Activated gamma-delta T cell treated with Interleukin-2 at 50 U/mL for 16 hours (primary cell): Measurements from ENCODE around the gene KY.

Source experiments
- DNase-seq: peaks from one replicate; pipeline ENCODE4 v3.0.0-alpha.2; 2020

Gene KY

DNA sequence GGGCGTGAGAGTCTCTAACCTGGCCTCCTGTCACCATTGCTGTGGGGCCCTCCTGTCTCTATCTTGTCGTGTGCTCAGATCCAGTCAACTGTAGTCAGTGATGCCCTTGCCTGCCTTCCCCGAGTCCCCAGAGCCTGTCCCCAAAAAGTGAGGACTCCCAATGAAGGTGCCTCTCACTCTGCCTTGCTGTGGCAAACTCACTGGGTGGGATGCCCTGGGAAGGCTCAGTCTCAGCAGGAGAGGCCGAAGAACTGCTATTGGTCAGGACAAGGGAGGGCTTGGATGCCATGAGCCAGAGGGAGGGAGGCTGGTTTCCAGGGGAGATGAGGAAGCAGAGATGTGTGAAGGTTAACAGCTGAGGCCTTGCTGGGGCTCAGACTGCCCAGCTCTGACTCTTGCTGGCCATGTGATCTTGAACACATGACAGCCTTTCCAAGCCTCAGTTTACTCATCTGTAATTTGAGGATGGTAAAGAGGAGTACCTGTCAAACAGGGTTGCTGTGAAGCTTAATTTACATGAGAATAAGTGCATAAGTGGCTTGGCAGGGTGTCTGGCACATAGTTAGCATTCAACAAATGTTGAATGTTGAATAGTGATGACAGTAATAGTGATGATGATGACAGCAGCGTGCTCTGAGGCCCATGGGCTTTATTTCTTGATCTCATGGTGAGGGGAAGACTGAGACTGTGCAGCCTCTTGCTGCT, 8.2 kb downstream of the KY start:
- no peak for DNase-seq

DNA sequence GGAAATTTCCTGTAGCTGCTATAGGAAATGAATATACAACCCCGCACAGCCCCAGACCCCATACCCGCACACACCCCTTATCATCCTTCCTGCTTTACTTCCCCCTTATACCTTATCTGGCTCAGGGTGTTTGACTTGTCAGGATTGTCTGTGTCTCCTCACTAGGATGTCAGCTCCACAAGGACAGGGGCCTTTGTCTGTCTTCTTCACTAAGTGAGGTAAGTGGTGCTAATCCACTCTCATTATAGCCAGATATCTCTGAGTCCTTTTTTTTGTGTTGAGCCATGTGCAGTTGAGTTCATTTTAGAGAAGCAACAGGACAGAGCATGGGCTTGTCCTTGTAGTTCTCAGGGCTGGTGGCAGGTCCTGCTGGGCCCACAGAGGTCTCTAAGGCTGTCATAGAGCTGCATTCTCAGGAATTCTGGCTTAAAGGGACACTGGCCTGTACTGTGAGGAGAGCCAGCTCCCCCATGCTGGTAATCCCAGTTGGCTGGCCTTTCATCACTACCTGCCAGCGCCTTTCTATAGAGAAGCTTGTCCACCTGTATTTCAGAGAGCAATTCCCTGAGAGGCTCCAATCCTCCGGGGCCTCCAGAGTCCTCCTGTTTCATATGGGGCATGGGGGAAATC, 9.0 kb downstream of the KY start:
- DNase-seq = no peak

DNA sequence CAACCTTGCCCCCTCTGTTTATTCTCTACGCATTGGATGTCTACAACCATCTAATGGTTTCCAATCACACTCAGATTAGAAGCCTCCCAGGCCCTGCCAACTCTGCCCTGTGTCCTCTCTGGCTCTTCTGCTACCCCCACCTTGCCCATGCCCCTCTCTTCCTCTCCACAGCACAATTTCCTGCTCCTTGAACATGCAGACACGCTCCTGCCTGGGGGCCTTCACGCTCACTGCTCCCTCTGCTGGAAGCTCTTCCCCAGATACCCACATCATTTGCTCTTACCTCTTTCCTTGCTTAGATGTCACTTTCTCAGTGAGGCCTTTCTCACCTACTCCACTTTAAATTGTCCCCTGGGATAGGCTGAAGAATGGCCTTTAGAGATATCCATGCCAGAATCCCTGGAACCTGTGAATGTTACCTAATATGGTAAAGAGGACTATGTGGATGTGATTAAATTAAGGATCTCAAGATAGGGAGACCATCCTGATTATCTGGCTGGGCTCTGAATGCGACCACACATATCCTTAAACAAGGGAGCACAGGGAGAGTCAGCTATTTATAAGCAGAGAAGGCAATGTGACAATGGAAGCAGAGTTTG, 9.9 kb downstream of the KY start:
- no peak for DNase-seq

DNA sequence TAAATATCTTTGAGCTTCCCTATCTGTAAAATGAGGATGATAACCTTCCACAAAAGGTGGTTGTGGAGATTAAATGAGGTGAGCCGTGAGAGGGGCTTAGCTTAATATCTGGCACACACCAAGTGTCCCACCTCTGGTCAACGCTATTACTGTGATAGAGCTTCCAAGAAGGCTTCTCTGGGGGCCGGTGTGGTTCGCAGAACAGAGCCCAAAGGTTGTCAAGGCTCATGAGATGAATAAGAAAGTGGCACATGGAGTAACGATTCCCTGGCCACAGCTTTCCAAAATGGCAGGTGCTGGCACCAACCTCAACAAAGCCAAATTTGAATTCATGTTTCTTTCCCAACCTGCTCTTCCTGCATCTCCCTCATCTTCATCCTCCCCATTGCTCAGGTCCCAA, 10.4 kb downstream of the KY start:
- no peak for DNase-seq

DNA sequence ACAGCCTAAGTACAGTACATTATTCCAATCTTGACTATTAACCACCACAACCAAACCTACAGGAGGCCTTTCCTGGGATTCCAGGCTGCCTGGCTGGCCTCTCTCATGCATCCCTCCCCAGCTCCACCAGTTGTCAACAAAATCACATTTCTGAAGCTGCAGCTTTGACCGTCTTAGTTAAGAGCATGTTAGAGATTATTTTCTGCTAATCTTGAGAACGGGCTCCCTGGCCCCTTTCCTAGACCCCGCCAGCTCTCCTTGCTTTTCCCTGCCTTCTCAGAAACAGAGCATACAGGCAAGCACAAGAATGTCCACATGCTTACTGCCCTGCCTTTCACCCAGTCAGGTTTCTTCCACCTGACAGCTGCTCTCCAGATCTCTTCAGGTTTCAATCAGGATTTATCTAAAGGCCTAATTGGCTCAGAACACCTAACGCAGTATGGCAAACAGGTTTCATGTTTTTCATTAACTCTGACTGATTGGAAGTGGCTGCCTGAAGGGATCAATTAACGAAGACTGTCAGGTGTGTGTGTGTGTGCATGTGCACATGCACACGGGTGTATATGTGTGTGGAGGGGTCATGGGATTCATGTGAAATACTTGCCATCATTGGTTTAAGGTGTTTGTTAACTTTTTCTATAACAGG, 12.3 kb downstream of the KY start:
- no peak for DNase-seq

DNA sequence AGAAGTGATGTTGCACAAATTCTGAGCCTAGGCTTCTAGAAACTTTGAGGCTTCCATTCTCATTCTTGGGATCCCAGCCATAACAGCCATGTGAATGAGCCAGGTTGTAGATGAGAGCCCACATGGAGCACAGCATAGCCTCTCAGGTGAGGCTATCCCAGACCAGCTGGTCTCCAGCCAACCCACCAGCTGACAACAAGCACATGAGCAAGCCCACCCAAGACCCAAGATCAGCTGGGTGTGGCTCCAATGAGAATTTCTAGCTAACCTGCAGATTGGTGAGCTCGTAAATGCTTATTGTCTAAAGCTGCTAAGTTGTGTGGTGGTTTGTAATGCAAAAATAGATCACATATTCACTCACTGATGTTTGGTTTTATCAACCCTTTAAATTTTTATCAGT, 14.4 kb downstream of the KY start:
- DNase-seq = no peak

DNA sequence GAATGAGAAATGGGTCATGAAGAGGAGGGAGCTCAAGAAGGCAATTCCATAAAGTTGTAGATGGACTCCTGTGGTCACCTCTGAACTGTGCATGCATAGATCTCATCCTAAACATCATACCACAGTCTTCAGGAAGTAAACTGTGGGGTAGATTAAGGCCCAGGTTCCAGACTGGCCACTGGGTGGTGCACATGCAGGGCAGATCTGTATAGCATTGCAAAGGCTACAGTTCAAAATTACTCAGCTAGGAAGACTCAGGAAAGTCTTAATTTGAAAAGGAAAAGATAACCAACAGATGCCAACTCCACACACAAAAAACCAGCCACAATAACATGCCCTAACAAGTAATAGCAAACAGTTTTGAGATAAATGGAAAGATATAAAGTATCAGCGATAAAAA, 20.3 kb downstream of the KY start:
- no peak for DNase-seq

DNA sequence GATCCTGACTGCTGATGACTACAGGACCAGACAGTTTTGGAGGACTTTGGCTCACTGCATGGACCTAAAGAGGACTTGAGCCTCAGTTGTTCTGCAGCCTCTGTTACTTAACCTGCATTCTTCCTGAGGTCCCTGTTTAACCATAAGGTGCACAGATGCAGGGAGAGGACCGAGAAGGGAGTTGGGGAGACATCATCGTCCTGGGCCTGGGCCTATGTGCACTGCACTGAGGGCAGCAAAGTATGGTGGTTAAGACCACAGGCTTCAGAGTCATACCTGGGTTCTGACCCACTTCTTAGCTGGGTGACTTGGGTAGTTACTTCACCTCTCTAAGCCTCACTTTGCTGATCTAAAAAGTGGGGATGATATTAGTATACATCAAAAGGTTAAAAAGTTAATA, 21.9 kb downstream of the KY start:
- no peak for DNase-seq

DNA sequence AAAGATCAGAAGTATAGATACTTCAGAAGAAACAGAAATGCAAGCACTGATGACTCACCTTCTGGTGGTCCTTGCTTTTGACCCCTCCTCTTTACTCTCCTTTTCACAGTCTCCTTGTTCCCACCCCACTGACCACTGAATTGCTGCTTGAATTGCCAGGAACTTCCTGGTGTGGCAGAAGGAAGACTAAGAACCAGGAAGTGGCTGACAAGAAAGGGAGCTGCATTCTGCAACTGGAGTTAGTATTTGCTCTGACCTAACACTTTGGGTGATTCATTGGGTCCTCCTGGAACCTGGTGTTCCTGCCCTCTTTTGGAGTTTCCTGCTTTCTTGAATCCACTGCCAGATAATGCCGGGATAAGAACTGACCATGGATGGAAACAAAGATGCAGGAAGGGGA, 23.0 kb downstream of the KY start:
- no peak for DNase-seq

DNA sequence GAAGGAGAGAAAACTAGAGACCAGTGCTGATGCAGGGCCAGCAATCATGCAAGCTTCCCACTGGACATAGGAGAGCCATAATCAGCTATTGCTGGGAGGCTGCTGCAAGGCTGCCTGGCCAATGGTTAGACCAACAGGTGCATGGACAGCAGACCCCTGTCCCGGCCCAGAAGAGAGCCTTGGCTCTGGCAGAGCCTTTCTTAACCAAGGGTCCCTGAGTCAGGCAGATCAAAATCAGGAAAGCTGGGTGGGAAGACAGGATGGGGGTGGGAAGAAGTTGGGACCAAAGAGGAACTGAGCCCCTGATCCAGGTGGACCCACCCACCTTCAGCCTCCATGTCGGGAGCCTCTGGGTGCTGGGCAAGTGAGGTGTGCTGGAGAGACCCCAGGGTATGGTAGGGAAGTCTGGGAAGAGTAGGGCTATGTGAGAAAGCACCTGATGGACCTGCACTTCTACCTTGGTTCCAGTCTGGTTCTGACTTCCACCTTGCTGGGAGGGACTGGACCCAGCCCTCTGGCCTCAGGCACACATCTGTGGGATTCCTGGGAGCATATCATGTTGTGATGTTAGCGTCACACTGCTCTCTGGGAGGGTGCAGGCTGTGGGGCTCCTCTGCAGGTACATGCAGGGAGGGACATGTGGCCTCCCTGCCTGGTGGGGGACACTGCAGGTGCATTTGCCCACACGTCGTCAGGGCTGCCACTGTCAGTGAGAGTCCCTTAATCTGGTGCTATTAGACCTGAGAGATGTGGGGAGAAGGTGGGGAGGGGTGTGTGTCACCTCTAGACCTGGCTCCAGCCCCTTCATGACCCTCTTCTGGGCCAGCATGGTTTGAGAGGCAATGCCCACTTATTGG, 24.7 kb downstream of the KY start:
- no peak for DNase-seq

DNA sequence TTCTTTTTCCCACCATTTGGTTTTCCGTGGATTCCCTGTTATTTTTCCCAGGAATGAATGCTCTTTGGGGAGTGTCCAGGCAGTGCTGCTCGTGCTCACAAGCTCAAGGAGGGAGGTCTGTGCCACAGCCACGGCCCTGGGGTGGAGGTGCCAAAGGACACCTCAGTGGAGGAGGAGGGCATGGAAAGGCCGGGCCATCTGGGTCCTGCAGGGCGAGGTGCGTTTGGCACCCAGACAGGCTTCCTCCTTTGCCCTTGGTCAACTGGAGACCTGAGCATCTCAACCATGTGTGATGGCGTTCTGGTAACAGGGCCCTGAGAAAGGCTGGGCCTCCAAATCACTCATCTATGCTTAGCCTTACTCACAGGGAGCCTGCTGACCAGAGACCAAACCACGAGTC, 25.4 kb downstream of the KY start:
- no peak for DNase-seq

DNA sequence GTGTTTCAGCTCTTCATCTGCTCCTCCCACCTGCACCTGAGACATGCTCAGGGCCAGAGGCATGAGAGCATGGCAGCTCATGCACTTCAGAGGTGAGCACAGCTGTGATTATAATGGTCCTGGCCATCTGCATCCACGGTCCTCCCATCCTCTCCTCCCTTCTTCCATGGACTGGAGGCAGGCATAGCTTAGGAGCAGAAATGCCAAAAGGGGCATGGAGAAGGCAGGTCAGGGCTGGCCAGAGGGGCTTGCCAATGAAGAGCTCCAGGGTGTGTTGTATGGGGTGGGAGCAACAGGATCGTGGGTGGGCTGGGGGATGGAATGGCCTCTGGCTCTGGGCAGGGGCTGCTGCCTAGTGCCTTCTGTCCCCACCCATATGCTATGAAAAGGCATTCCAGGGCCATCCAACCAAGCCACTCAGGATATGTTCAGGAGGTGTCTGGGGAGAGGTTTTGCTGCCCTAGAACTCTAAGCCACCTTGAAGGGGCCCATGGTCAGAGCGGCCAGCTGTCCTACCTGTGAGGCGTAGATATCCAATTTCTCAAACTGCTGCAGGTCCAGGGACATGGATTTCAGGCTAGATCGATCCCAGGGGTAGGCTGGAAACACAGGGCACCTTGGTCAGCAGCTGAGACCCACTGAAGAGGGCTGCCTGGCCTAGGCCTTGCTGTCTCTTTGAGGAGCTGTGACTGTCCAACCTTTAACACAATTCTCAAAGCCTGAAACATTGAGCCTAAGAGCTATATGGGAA, 26.1 kb downstream of the KY start:
- DNase-seq = no peak

DNA sequence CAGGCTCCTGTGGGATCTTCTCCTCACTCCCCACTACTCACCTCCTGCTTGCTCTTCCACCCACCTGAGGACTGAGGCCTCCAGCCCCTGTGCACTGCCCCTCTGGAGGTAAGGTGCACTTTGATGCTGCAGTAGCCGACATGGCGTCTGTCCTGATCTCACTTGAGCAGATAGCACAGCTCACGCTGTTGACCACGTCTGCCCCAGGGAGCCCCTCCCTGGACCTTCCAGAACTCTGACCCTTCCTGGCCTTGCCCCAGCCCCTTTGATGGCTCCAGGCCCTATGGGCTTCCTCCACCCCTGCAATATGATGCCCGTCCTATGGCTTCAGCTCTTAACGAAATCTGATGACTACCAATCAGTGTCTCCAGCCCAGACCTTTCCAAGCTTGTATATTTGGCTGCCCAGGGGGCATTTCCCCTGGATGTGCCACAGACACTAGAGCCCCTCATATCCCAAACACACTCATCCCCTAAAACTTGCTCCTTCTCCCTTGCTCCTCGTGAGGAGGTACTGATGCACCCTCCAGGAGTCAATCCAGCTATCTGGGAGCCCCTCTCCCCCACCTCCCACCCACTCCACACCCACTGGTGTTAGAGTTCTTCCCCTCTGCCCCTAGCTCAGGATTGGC, 27.1 kb downstream of the KY start:
- DNase-seq = no peak

DNA sequence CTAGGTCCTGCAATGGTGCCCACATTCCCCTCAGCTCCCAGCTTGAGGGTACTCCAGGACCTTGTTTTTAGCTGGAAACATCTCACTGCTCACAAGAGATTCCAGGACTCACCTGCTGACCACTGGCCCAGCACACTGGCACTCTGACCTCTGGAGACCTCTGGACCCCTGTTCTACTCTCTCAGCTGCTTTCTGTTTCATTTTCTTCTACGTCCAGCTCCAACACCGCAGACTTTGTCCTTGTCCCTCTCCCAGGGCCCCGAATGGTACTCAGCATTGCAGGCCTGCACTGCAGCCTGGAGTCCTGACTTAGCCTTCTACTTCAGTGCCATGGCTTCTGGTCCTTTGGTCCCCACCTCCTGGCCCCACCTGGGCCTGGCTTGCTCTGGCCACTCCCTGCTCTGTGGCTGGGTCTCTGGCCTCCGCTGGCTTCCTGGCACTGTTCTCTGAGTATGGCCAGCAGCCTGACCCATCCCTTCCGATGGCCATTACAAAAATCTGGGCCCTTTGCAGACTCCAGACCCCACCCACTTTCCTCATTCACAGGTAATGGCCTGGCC, 27.9 kb downstream of the KY start:
- no peak for DNase-seq

DNA sequence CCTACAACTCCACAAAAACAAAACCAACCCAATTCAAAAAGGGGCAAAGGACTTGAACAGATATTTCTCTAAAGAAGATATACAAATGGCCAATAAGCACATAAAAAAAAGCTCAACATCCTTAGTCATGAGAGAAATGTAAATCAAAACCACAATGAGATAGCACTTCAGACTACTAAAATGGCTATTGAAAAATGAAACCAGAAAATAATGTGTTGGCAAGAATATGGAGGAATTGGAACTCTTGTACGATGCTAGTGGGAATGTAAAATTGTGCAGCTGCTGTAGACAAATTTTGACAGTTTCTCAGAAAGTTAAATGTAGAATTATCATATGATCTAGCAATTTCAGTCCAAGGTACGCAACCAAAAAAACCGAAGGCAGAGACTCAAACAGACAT, 29.0 kb downstream of the KY start:
- DNase-seq = no peak

DNA sequence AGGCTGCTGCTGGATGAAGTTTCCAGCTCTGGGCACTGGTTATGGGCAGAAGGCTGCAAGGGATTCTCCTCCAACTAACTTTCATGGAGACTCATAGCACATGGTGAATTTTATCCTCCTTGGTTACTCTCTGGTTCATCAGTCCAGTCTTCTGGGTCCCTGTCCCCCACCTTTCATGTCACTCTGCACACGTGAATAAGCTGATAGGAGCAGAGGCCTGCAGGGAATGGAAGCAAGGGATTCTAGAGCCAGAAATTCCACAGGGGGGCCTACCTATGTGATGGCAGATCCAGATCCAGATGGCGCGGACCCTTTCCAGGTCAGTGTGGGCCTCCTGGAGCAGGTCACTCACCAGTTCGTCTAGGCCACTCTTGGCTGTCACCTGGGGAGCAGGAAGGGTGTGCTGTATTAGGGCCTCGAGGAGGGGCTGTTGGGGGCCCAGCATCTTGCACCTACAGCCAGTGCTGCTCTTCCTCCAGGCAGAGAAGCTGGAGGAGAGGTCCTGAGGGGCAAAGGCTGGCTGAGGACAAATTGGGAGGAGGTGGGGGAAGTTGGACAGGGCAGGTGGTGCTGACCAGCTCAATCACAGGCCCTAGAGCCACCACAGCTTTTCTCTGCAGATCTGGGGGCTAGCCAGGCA, 30.2 kb downstream of the KY start:
- DNase-seq = no peak

DNA sequence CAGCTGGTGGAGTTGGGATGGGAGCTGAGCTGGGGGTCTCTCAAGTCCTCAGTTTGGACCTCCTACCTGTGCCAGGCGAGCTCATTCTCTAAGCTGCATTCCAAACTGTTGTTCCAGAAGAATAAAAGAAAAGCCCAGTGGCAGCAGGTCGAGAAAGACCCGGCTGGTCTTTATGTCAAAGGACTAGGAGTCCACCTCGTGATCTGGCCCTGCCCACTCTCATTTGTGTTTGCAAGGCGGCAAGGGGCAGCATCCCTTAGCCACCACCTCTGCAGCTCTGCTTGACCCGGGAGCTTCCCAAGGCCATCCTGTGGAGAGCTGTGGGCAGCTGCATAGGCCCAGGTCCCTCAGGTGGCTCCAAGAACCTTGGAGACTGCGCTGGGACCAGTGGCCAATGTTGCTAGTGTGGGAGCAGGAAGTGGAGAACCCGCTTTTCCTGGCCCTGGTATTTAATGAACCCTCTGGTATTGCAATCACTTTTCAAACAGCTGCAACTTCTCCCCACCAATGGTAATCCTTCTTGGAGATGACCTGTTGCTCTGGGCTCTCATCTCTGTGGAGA, 30.9 kb downstream of the KY start:
- DNase-seq = no peak

DNA sequence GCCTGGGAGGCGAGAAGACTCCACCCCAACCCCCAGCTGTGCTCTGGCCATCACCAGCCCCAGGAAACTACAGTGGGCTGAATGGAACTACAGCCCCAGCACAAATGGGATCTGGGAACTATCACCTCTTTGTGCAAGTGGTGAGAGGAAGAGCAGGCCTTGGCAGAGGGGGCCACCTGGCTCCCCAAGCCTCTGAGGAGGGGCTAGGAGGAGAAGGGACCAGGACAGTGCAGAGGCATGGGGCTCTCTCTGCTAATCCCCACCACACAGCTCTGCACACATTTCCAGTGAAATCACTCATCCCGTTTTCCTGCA, 31.6 kb downstream of the KY start:
- no peak for DNase-seq

DNA sequence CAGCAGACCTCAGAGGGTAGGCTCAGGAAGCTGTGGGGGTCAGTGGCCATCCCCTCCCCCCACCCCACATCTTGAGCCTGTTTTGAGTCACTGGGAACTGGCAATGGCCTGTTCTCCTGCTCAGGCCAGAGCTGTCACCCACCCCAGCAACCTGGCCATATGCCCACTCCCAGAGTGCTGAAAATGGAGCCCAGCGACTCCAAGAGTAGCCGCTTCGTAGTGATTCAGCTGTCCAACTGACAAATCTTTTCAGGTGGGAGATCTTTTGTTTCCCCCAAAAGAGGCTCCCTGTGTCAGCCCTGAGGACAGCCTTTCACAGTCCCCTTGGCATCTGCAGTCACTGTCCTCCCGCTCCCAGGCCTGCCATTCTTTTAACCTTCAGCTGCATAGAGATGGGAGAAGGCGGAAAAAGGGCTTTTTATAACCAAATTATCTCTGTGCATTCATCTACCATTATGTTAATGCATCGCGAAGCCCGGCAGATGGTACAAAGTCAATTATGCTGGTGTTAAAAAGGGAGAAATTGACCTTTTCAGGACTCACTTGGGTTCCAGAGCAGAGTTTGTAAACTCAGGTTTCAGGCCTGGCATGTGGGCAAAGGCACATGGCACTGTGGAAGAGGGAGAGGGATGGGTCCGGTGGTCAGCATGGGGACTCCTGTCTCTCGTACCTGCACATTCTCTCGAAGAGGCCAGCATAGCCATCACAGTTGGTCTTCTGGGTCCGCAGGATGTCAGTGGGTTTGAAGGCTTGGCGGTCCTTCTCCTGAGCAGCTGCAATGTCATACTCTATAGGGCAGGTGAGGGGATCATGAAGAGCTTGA, 32.1 kb downstream of the KY start:
- no peak for DNase-seq
